H1 (cell line): ENCODE data around the gene RSPO1. TPM values are rescaled to one million over a fixed set of nuclear protein-coding genes. Genes with fewer than 3 reads are reported as not detected.

Source experiments
- CTCF ChIA-PET: fragments of 300-600 bp; sonication (Branson Sonifier 250); formaldehyde crosslinking; loops from one replicate; lab custom pipeline; 2021; ENCODE audit not compliant: partially characterized antibody; lab: Charles Lee
- POLR2A ChIA-PET: fragments of 300-600 bp; sonication (Branson Sonifier 250); formaldehyde crosslinking; loops from one replicate; lab custom pipeline; 2021; ENCODE audit warnings: inconsistent platforms; ENCODE audit not compliant: partially characterized antibody; lab: Charles Lee
- DNase-seq, 2 experiments: peaks; one replicate each; pipeline versions ENCODE4 v3.0.0 to v3.0.0-alpha.2; 2010 to 2022; ENCODE audit warnings: low spot score in 2 of 2, low read depth in 1 of 2, mixed read lengths in 1 of 2
- FAIRE-seq: peaks from 2 replicates; lab custom pipeline; 2011; peaks lifted over from hg19 to GRCh38; lab: Jason Lieb, UNC
- H2AFZ ChIP-seq: 2 replicates; pipeline ENCODE4 v1.8.1; 2012; ENCODE audit warnings: low read length, inconsistent platforms
- H2AK5ac ChIP-seq: 2 replicates; pipeline ENCODE4 v1.6.1; 2013; ENCODE audit warnings: low read depth, low read length
- H2BK120ac ChIP-seq: replicated peaks from 2 replicates; pipeline ENCODE3; 2013; ENCODE audit warnings: low read depth, low read length, inconsistent platforms
- H2BK12ac ChIP-seq: 2 replicates; pipeline ENCODE4 v1.6.1; 2013; ENCODE audit warnings: low read depth, low read length
- H2BK15ac ChIP-seq: 2 replicates; pipeline ENCODE4 v1.6.1; 2013; ENCODE audit warnings: low read length
- H2BK20ac ChIP-seq: 2 replicates; pipeline ENCODE4 v1.6.1; 2013; ENCODE audit warnings: low read length
- H2BK5ac ChIP-seq: 2 replicates; pipeline ENCODE4 v1.6.1; 2013; ENCODE audit warnings: low read depth, low read length
- H3K14ac ChIP-seq: 2 replicates; pipeline ENCODE4 v1.6.1; 2013; ENCODE audit warnings: inconsistent platforms; ENCODE audit not compliant: insufficient read length
- H3K18ac ChIP-seq: 2 replicates; pipeline ENCODE4 v1.6.1; 2013; ENCODE audit warnings: low read length; ENCODE audit errors: extremely low read depth
- H3K23ac ChIP-seq: 2 replicates; pipeline ENCODE4 v1.6.1; 2013; ENCODE audit warnings: inconsistent platforms; ENCODE audit not compliant: insufficient read length
- H3K23me2 ChIP-seq: 2 replicates; pipeline ENCODE4 v1.6.1; 2013; ENCODE audit warnings: low read depth, low read length
- H3K27ac ChIP-seq: 2 replicates; pipeline ENCODE4 v1.6.1; 2011; ENCODE audit warnings: low read depth, low read length, inconsistent platforms
- H3K27me3 ChIP-seq, 4 experiments: replicated peaks in 1 of 4; 1 replicate in 1 of 4; 2 replicates in 3 of 4; pipeline versions ENCODE4 v1.6.1 to v1.8.1; 2011 to 2013; ENCODE audit warnings: low read length in 3 of 4, mild to moderate bottlenecking in 3 of 4, inconsistent platforms in 2 of 4, mixed read lengths in 2 of 4, moderate library complexity in 1 of 4; ENCODE audit not compliant: control insufficient read depth in 3 of 4, insufficient read depth in 3 of 4; ENCODE audit errors: extremely low read depth in 1 of 4
- H3K36me3 ChIP-seq, 4 experiments: 2 replicates each; pipeline versions ENCODE4 v1.6.1 to v1.8.1; 2011 to 2013; ENCODE audit warnings: mild to moderate bottlenecking in 4 of 4, low read length in 3 of 4, moderate library complexity in 2 of 4, control low read depth in 1 of 4, inconsistent platforms in 1 of 4; ENCODE audit not compliant: insufficient read depth in 4 of 4, control insufficient read depth in 2 of 4
- H3K4ac ChIP-seq: replicated peaks from 2 replicates; pipeline ENCODE3; 2013; ENCODE audit warnings: low read length, low read depth, mixed read lengths, inconsistent platforms; ENCODE audit not compliant: insufficient read length
- H3K4me1 ChIP-seq, 4 experiments: replicated peaks in 1 of 4; 1 replicate in 1 of 4; 2 replicates in 3 of 4; pipeline versions ENCODE4 v1.6.1 to v1.8.1; 2011 to 2013; ENCODE audit warnings: low read length in 3 of 4, inconsistent platforms in 2 of 4, mixed read lengths in 1 of 4; ENCODE audit not compliant: insufficient read depth in 4 of 4, control insufficient read depth in 3 of 4
- H3K4me2 ChIP-seq, 2 experiments: 2 replicates each; pipeline versions ENCODE4 v1.6.1 to v1.8.1; 2011 to 2013; ENCODE audit warnings: low read depth in 2 of 2, low read length in 2 of 2, control low read depth in 1 of 2, inconsistent platforms in 1 of 2, mild to moderate bottlenecking in 1 of 2; ENCODE audit not compliant: insufficient read depth in 1 of 2
- H3K4me3 ChIP-seq, 4 experiments: fragments of 200-600, 300-600 bp in 1 of 4; sonication (generic), shearing (Covaris generic), sonication (Bioruptor Twin) in 1 of 4; 2 replicates each; pipeline versions ENCODE4 v1.5.1 to v1.8.1; 2011 to 2016; ENCODE audit warnings: low read length in 4 of 4, low read depth in 3 of 4, control low read depth in 2 of 4, inconsistent platforms in 2 of 4, mild to moderate bottlenecking in 2 of 4, mixed read lengths in 1 of 4, moderate library complexity in 1 of 4; ENCODE audit not compliant: insufficient read depth in 2 of 4; ENCODE audit errors: extremely low read depth in 1 of 4
- H3K56ac ChIP-seq: replicated peaks from 2 replicates; pipeline ENCODE3; 2013; ENCODE audit warnings: low read depth, mild to moderate bottlenecking, mixed read lengths, low read length, inconsistent platforms; ENCODE audit not compliant: insufficient read length
- H3K79me1 ChIP-seq: 2 replicates; pipeline ENCODE4 v1.6.1; 2013; ENCODE audit warnings: low read depth, low read length, control low read depth
- H3K79me2 ChIP-seq, 2 experiments: 2 replicates each; pipeline versions ENCODE4 v1.6.1 to v1.8.1; 2012 to 2013; ENCODE audit warnings: low read length in 2 of 2, mild to moderate bottlenecking in 2 of 2, inconsistent platforms in 1 of 2; ENCODE audit not compliant: insufficient read depth in 2 of 2, control insufficient read depth in 1 of 2
- H3K9ac ChIP-seq, 4 experiments: replicated peaks in 1 of 4; 1 replicate in 1 of 4; 2 replicates in 3 of 4; pipeline versions ENCODE4 v1.6.1 to v1.8.1; 2011 to 2013; ENCODE audit warnings: low read depth in 3 of 4, low read length in 3 of 4, control low read depth in 2 of 4, mild to moderate bottlenecking in 2 of 4, moderate library complexity in 2 of 4, inconsistent platforms in 1 of 4; ENCODE audit errors: extremely low read depth in 1 of 4
- H3K9me3 ChIP-seq, 2 experiments: 2 replicates each; pipeline versions ENCODE4 v1.6.1 to v1.8.1; 2012 to 2013; ENCODE audit warnings: mild to moderate bottlenecking in 2 of 2, moderate library complexity in 2 of 2, control low read depth in 1 of 2, inconsistent platforms in 1 of 2, low read depth in 1 of 2, low read length in 1 of 2, mixed read lengths in 1 of 2; ENCODE audit not compliant: insufficient read depth in 2 of 2
- H4K20me1 ChIP-seq, 2 experiments: replicated peaks in 1 of 2; 2 replicates each; pipeline versions ENCODE3 to v1.8.1; 2011 to 2013; ENCODE audit warnings: inconsistent platforms in 2 of 2, low read length in 2 of 2, mild to moderate bottlenecking in 1 of 2; ENCODE audit not compliant: insufficient read depth in 2 of 2, control insufficient read depth in 1 of 2
- H4K5ac ChIP-seq: 2 replicates; pipeline ENCODE4 v1.6.1; 2013; ENCODE audit warnings: low read length, low read depth, mixed read lengths, inconsistent platforms; ENCODE audit not compliant: insufficient read length
- H4K8ac ChIP-seq: 2 replicates; pipeline ENCODE4 v1.8.0; 2013; ENCODE audit warnings: mild to moderate bottlenecking, moderate library complexity, low read length, inconsistent platforms; ENCODE audit not compliant: insufficient read depth; ENCODE audit errors: extremely low read depth
- H4K91ac ChIP-seq: replicated peaks from 2 replicates; pipeline ENCODE3; 2013; ENCODE audit warnings: low read length, mixed read lengths, inconsistent platforms; ENCODE audit not compliant: insufficient read length
- CHD2 ChIP-seq: IDR thresholded peaks from 2 replicates; pipeline ENCODE4 v1.6.1; 2012; ENCODE audit warnings: low read length, improper control_type of control experiment
- EGR1 ChIP-seq: IDR thresholded peaks from 2 replicates; pipeline ENCODE4 v1.6.1; 2011; ENCODE audit warnings: low read depth, low read length, borderline replicate concordance
- FOSL1 ChIP-seq: IDR thresholded peaks from 2 replicates; pipeline ENCODE4 v1.6.1; 2011; ENCODE audit warnings: mild to moderate bottlenecking, low read depth, low read length, moderate library complexity; ENCODE audit not compliant: insufficient read depth
- JUND ChIP-seq: IDR thresholded peaks from 2 replicates; pipeline ENCODE4 v1.6.1; 2011; ENCODE audit warnings: mild to moderate bottlenecking, improper control_type of control experiment, low read length
- KDM1A ChIP-seq: fragments of 200-600, 300-600 bp; sonication (generic); IDR thresholded peaks from 2 replicates; pipeline ENCODE4 v1.7.1; 2016; ENCODE audit warnings: mild to moderate bottlenecking, low read length, borderline replicate concordance
- TAF1 ChIP-seq: IDR thresholded peaks from 2 replicates; pipeline ENCODE4 v1.6.1; 2011; ENCODE audit warnings: mild to moderate bottlenecking, low read depth, low read length
- YY1 ChIP-seq: IDR thresholded peaks from 2 replicates; pipeline ENCODE4 v1.6.1; 2011; ENCODE audit warnings: low read depth, mild to moderate bottlenecking, low read length
- WGBS, 2 experiments: shearing (Covaris generic) in 1 of 2; methylation state at CpG; one replicate each; pipeline versions ENCODE4 v1.1.6 to v1.1.7; 2013 to 2015; ENCODE audit warnings: low lambda C conversion rate in 2 of 2, mixed read lengths in 2 of 2, inconsistent platforms in 1 of 2, low coverage in 1 of 2, missing lambda C conversion rate in 1 of 2; ENCODE audit not compliant: insufficient replicate concordance in 2 of 2, insufficient coverage in 1 of 2, insufficient read length in 1 of 2; ENCODE audit errors: extremely low coverage in 1 of 2, missing lambda C conversion rate in 1 of 2; 5-methylcytosine and 5-hydroxymethylcytosine counted together
- polyA plus RNA-seq, 7 experiments: library from polyadenylated mRNA; depleted of rRNA in 3 of 7; stranded (reverse) in 5 of 7; unstranded in 2 of 7; fragments of >200 nt in 5 of 7; fragments of 200-250 nt in 2 of 7; gene quantifications; 1 replicate in 5 of 7; 2 replicates in 1 of 7; 4 replicates in 1 of 7; pipeline versions ENCODE4 v1.2.1 to v1.2.3, GENCODE V29; 2011 to 2013; ENCODE audit warnings: missing spikeins in 2 of 7, mixed read lengths in 2 of 7
- total RNA-seq: library from RNA; stranded (reverse); fragmentation: NEBNext Ultra II Directional; extraction: Animal tissue kit (Norgen Biotek cat#: 25700); gene quantifications from 2 replicates; pipeline ENCODE4 v1.2.1, GENCODE V29; 2021

Gene RSPO1
- total and polyA plus RNA-seq, 2 of the 8 experiments (the other 6 are each of a cell fraction or from before 2014, with no cell fraction given), result 0.39 TPM; not detected in 1

DNA sequence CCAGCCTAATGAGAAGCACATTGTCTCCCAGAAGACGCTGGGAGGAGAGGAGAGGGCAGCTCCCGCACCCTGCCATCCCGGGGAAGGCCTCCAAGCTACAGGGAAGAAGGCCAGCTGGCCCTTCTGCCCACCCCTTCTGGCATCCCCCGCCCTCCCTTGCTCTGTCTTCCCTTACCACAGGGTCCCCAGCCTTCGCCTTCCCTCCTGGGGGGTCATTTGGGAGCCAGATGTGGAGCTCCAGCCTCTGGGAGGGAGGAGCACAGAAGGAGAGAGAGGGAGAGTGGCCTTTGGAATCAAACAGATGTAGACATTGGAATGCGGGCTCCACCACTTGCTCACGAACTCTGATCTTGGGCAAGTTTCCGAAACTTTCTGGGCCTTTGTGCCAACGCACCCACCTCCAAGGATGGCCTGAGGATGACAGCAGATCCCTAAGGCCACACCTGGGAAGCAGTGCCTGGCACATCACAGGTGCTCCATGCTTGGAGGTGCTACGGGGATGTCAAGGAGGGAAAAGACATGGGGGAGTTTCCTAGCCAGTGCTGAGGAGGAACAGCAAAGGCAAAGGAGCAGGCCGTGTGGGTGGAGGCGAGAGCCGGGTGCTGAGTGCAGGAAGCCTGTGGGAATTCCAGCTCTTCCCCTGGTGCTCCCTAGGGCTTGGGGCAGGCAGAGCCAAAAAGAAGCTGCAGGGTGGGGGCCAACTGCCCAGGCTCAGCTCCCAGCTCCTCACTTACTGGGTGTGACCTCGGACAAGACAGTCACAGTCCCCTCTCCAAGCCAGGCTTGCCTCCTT, 23.1 kb upstream of the RSPO1 start:
- no peak overlapping the region for H2BK20ac ChIP-seq
- H3K4me2 ChIP-seq, result no peak overlapping the region
- H3K27me3 ChIP-seq, result peaks cover 0 to 3% (median 2%) of the 10 kb centered on the region in 4 experiments; a peak in 3 of 7 replicates
- no peak overlapping the region for H3K9ac ChIP-seq
- H3K4ac ChIP-seq, result peak overlapping the region; percentile 41
- H3K23me2 ChIP-seq, result no peaks in the 10 kb centered on the region; the same call in 1 of the 2 replicates
- H2BK15ac ChIP-seq, result 0 out of 2 replicates have a peak overlapping the region, but pooled peaks have one; percentile 88
- H3K79me1 ChIP-seq, result no peaks in the 10 kb centered on the region
- H4K20me1 ChIP-seq, result no peaks in the 10 kb centered on the region
- no peaks in the 10 kb centered on the region for H3K9me3 ChIP-seq
- ChIA-PET CTCF (interaction anchor here (8.4 kb wide), 1 partner anchor 56 kb away, joined by 59 read pairs; no protein-coding TSS in a partner anchor), POLR2A (no interaction called here)
- no peak overlapping the region for H4K5ac ChIP-seq
- H3K36me3 ChIP-seq, result no peaks in the 10 kb centered on the region
- H2AFZ ChIP-seq, result no peak overlapping the region
- FAIRE-seq (no peak), DNase-seq (no peak)
- no peak overlapping the region for H3K23ac ChIP-seq
- WGBS, 2 experiments, result 91% methylated on average over 11 of the region's 14 CpGs; no CpG with 5 or more reads in 1 of the 2 experiments
- peaks cover 0 to 20% (median 15%) of the 10 kb centered on the region in 4 experiments; a peak in 6 of 7 replicates for H3K4me1 ChIP-seq
- H3K14ac ChIP-seq, result no peak overlapping the region
- no peak overlapping the region for H2AK5ac ChIP-seq
- H3K56ac ChIP-seq, result no peak overlapping the region
- H3K4me3 ChIP-seq, result no peak overlapping the region
- no peak overlapping the region for H4K8ac ChIP-seq
- H2BK12ac ChIP-seq, result no peak overlapping the region
- peak overlapping the region; percentile 9 for H4K91ac ChIP-seq
- H2BK5ac ChIP-seq, result no peak overlapping the region
- TF ChIP-seq JUND (no peak), EGR1 (no peak), CHD2 (no peak), FOSL1 (no peak), KDM1A (no peak), YY1 (no peak), TAF1 (no peak)
- H3K27ac ChIP-seq, result no peak overlapping the region
- H2BK120ac ChIP-seq, result no peak overlapping the region
- no peak overlapping the region for H3K18ac ChIP-seq
- H3K79me2 ChIP-seq, result no peaks in the 10 kb centered on the region
